NCI-H69 (cell line): ENCODE measurements around the gene MSTN.

Experiments used
- DNase-seq: peaks from one replicate; lab custom pipeline; 2025; lab: John Stamatoyannopoulos, UW

Gene MSTN

DNA sequence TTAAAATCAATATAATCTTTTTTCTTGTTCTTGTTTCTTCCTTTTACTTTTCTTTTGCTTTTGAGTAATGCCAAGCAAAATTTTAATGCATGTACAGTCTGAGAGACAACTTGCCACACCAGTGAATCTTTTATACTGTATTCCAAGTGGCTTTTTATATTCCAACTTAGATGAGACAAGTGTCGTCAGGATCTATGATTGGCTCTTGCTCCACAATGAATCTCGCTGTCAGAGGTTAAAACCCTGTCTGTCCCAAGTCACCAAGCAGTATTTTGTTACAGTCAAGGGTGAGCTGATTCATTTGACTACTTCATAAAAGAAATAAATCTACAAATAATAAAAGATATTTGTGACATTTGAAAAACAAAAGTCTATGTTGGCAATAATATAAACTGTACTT, at the start of gene MSTN:
Gene MSTN (minus strand): TSS at position 129 of the 400 bp plus-strand sequence. CDS start 133 bp downstream, outside the sequence.
- DNase-seq, result no peak

- no peak for DNase-seq
Observed at GRCh38 chr2:190111166-190111565, 48.6 kb upstream of the MSTN start.

- no peak for DNase-seq
Observed at GRCh38 chr2:190110699-190111098, 48.2 kb upstream of the MSTN start.

- no peak for DNase-seq
Observed at GRCh38 chr2:190110131-190110530, 47.6 kb upstream of the MSTN start.

DNA sequence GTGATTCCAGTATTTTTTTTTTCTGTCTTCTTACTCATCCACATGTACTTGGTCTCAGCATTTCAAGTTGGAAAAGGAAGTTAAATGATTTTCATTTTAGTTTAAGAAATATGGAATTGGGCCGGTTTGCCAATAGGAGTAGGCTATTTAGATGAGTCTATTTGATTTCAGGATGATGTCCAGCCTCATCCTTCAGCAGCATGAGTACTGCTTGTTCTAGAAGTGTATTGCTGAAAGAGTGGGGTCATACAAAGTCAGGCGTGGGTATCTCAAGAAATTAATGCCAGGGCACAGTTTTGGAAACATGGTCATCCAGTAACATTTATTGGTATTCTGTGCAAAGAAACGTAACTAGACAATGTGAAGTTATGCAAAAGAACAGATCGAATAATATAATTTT, 44.9 kb upstream of the MSTN start:
- no peak for DNase-seq

GRCh38 chr2:190106783-190107182, 44.3 kb upstream of the MSTN start:
- DNase-seq, result no peak

DNA sequence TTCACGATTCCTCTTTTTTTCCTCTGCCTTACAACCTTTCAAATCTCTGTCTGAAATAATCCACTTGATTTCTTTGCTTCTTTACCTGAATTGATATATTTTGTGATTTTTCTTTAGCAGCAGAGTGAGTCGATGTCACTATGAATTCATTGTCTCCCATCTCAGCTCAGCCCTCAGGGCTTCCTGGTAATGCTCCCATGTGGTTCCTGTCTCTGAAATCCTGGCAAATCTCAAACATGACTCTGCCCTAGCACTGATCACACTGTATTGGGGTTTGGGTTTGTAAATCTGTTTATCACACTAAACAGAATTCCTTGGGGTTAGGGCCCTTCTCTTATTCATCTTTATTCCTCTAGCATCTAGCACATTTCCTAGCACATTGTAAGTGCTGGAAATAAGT, 43.0 kb upstream of the MSTN start:
- no peak for DNase-seq

- no peak for DNase-seq
Observed at GRCh38 chr2:190103144-190103543, 40.6 kb upstream of the MSTN start.

DNA sequence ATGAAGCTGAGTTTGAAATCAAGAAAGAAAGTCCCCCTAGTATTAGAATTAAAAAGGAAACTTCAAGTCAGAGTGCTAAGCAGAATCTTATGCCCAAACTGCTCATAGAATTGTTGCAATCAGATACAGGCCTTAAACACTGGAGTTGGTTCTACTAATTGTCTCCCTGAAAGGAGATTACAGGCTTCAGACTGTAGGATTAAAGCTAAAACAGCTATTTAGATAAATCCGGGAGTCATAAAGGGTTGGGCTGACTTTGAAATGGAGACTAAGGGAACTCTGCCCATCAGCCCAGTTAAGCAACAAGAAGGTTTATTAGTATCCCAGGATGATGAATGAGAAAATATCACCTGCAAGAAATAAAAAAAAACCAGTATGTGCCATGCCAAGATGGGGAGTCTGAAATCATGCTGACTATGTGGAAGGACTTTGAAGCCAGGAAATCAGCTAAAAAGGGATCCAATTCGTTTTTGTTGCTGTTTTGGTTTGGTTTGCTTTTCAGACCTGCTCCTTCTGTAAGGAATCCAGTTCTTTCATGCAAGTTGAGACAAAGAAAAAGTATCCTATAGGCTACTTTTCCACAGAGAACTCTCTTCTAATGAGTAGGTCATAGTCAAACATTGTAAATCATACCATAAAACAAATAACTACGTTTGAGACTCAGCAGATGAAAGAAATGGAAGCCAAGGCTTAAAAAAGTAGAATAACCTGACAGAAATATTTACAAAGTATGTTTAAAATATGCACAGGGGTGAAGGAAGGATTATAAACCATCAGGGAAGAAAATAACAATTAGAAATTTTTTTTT, 37.6 kb upstream of the MSTN start:
- no peak for DNase-seq

- no peak for DNase-seq
Observed at GRCh38 chr2:190098851-190099250, 36.3 kb upstream of the MSTN start.

- no peak for DNase-seq
Observed at GRCh38 chr2:190097115-190097514, 34.6 kb upstream of the MSTN start.

DNA sequence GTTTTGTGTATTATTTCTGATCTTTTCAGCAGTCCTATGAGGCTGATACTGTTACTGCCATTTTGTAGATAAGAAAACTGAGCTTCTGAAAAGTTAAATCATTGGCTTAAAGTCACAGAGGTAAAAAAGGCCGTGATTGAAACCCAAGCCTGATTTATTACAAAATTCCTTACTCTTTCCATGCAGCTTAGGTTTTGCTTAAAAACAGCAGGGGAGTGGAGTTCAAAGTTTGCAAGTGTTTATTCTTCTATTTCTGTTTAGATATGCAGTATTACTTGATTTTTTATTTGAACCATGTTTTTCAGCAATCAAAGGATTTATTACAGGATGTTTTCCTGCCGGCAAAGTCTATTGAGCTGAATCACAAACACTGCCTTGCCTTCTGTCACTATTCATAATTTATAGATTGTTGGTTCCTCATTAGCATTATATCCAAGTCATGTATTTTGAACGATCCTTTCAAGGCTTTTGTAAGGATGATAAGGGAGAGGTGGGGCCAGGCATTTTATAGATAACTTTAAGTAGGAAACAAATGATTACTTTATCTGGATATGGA, 31.9 kb upstream of the MSTN start:
- DNase-seq, result no peak

DNA sequence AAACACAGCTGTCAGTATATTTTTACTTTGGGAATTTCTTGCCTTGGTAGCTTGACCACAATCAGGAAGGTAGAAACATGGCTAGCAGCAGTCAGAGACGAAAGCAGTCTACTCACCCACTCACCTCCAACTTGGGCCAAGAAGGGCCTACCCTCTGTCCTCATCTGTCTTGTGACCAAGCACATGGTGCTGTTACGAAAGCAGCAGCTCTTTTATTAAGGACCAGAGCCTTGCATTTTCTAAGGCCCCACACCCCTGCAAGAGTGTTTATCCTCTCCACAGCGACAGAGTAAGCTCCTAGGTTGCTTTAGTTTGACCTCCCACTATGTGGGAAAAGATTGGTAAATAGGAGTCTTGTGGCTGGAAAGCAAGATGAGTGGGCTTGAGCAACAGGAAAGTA, 31.3 kb upstream of the MSTN start:
- DNase-seq, result no peak

DNA sequence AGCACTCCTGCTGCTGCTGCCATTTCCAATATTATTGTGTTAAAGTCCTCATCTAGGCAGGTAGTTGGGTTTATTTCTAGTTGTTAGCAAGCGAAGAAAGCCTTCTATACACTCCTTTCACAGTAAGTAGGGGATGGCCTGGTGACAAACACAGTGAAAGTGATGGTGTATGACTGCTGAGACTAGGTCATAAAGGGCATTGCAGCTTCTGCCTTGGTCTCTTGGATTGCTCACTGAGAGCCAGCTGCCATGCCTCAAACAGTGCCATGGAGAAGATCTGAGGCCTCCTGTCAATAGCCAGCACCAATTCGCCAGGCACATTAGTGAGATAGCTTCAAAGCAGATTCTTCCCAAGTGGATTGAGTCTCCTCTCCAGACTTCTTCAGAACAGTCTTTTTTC, 27.6 kb upstream of the MSTN start:
- DNase-seq, result no peak

DNA sequence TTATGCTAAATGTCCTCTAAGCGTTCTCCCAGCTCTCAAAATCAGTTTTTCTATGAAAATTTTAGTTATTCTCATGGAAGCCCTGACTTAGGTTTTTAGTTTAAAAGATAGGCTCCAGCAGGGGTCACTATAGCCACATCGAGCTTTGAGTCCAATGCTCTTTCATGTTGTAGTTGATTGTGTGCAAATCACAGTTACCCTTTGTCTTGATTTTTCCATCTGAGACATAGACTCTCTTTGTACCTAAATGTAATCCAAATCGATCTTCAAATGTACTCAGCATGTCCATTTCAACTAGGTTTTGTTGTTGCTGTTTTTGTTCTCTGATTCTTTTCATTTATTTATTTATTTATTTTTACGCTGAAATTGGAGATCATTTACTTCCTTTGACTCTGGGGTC, 26.4 kb upstream of the MSTN start:
- DNase-seq, result peak; percentile 65

DNA sequence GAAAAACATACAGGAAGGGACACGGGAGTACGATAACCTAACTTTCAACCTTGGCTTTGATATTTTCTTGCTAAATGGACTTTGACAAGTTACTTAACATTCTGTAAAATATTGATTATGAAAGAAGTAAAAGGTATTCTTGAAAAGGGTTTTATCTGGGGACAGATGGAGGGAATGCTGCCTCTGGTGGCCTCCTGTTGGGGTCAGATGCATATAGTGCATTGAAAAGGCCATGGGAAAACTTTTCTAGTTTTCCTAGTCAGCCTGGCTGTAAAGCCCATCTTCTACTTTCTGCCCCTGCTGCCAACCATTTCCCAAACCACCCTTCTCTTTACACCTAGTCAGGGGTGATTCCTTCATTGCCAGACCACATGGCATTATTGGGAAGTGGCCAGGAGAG, 22.2 kb upstream of the MSTN start:
- DNase-seq, result no peak

GRCh38 chr2:190082118-190082517, 19.6 kb upstream of the MSTN start:
- peak; percentile 2 for DNase-seq

DNA sequence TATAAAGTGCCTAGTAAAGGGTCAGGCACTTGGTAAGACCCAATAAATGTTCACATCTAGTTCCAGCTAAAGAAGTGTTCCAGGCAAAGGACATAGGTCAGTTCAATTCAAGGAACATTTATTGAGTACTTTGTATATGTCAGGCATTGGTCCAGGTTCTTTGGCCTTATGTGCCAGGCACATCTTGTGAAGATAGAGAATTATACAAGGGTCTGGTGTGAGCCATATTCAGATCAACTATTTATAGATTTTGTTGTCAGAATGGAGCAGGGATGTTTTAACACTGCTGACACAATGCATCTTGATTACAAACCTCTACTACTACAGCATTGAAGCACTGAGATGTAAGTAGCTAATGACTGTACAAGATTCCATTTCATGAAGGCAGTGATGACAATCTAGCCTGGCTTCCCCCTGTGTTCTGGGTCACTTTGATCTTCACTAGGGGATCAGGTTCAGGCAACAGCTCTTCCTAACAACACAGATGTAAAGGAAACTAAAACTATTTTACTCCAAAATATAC, 18.1 kb upstream of the MSTN start:
- DNase-seq, result no peak

GRCh38 chr2:190079160-190079559, 16.6 kb upstream of the MSTN start:
- DNase-seq, result no peak

GRCh38 chr2:190075623-190076022, 13.1 kb upstream of the MSTN start:
- no peak for DNase-seq

- peak; percentile 48 for DNase-seq
Observed at GRCh38 chr2:190069936-190070696, 7.6 kb upstream of the MSTN start.

GRCh38 chr2:190068764-190069163, 6.2 kb upstream of the MSTN start:
- no peak for DNase-seq

- no peak for DNase-seq
Observed at GRCh38 chr2:190065839-190066238, 3.3 kb upstream of the MSTN start.
